H1 (cell line): ENCODE measurements around the gene ABCF2. TPM values are rescaled to one million over a fixed set of nuclear protein-coding genes. Genes with fewer than 3 reads are reported as not detected.

ENCODE experiments used
- CTCF ChIA-PET: fragments of 300-600 bp; sonication (Branson Sonifier 250); formaldehyde crosslinking; loops from one replicate; lab custom pipeline; 2021; ENCODE audit not compliant: partially characterized antibody; lab: Charles Lee
- POLR2A ChIA-PET: fragments of 300-600 bp; sonication (Branson Sonifier 250); formaldehyde crosslinking; loops from one replicate; lab custom pipeline; 2021; ENCODE audit warnings: inconsistent platforms; ENCODE audit not compliant: partially characterized antibody; lab: Charles Lee
- DNase-seq, 2 experiments: peaks; one replicate each; pipeline versions ENCODE4 v3.0.0 to v3.0.0-alpha.2; 2010 to 2022; ENCODE audit warnings: low spot score in 2 of 2, low read depth in 1 of 2, mixed read lengths in 1 of 2
- FAIRE-seq: peaks from 2 replicates; lab custom pipeline; 2011; peaks lifted over from hg19 to GRCh38; lab: Jason Lieb, UNC
- H2AFZ ChIP-seq: 2 replicates; pipeline ENCODE4 v1.8.1; 2012; ENCODE audit warnings: low read length, inconsistent platforms
- H2AK5ac ChIP-seq: 2 replicates; pipeline ENCODE4 v1.6.1; 2013; ENCODE audit warnings: low read depth, low read length
- H2BK120ac ChIP-seq: replicated peaks from 2 replicates; pipeline ENCODE3; 2013; ENCODE audit warnings: low read depth, low read length, inconsistent platforms
- H2BK12ac ChIP-seq: 2 replicates; pipeline ENCODE4 v1.6.1; 2013; ENCODE audit warnings: low read depth, low read length
- H2BK15ac ChIP-seq: 2 replicates; pipeline ENCODE4 v1.6.1; 2013; ENCODE audit warnings: low read length
- H2BK20ac ChIP-seq: 2 replicates; pipeline ENCODE4 v1.6.1; 2013; ENCODE audit warnings: low read length
- H2BK5ac ChIP-seq: 2 replicates; pipeline ENCODE4 v1.6.1; 2013; ENCODE audit warnings: low read depth, low read length
- H3K14ac ChIP-seq: 2 replicates; pipeline ENCODE4 v1.6.1; 2013; ENCODE audit warnings: inconsistent platforms; ENCODE audit not compliant: insufficient read length
- H3K18ac ChIP-seq: 2 replicates; pipeline ENCODE4 v1.6.1; 2013; ENCODE audit warnings: low read length; ENCODE audit errors: extremely low read depth
- H3K23ac ChIP-seq: 2 replicates; pipeline ENCODE4 v1.6.1; 2013; ENCODE audit warnings: inconsistent platforms; ENCODE audit not compliant: insufficient read length
- H3K23me2 ChIP-seq: 2 replicates; pipeline ENCODE4 v1.6.1; 2013; ENCODE audit warnings: low read depth, low read length
- H3K27ac ChIP-seq: 2 replicates; pipeline ENCODE4 v1.6.1; 2011; ENCODE audit warnings: low read depth, low read length, inconsistent platforms
- H3K27me3 ChIP-seq, 4 experiments: replicated peaks in 1 of 4; 1 replicate in 1 of 4; 2 replicates in 3 of 4; pipeline versions ENCODE4 v1.6.1 to v1.8.1; 2011 to 2013; ENCODE audit warnings: low read length in 3 of 4, mild to moderate bottlenecking in 3 of 4, inconsistent platforms in 2 of 4, mixed read lengths in 2 of 4, moderate library complexity in 1 of 4; ENCODE audit not compliant: control insufficient read depth in 3 of 4, insufficient read depth in 3 of 4; ENCODE audit errors: extremely low read depth in 1 of 4
- H3K36me3 ChIP-seq, 4 experiments: 2 replicates each; pipeline versions ENCODE4 v1.6.1 to v1.8.1; 2011 to 2013; ENCODE audit warnings: mild to moderate bottlenecking in 4 of 4, low read length in 3 of 4, moderate library complexity in 2 of 4, control low read depth in 1 of 4, inconsistent platforms in 1 of 4; ENCODE audit not compliant: insufficient read depth in 4 of 4, control insufficient read depth in 2 of 4
- H3K4ac ChIP-seq: replicated peaks from 2 replicates; pipeline ENCODE3; 2013; ENCODE audit warnings: low read length, low read depth, mixed read lengths, inconsistent platforms; ENCODE audit not compliant: insufficient read length
- H3K4me1 ChIP-seq, 4 experiments: replicated peaks in 1 of 4; 1 replicate in 1 of 4; 2 replicates in 3 of 4; pipeline versions ENCODE4 v1.6.1 to v1.8.1; 2011 to 2013; ENCODE audit warnings: low read length in 3 of 4, inconsistent platforms in 2 of 4, mixed read lengths in 1 of 4; ENCODE audit not compliant: insufficient read depth in 4 of 4, control insufficient read depth in 3 of 4
- H3K4me2 ChIP-seq, 2 experiments: 2 replicates each; pipeline versions ENCODE4 v1.6.1 to v1.8.1; 2011 to 2013; ENCODE audit warnings: low read depth in 2 of 2, low read length in 2 of 2, control low read depth in 1 of 2, inconsistent platforms in 1 of 2, mild to moderate bottlenecking in 1 of 2; ENCODE audit not compliant: insufficient read depth in 1 of 2
- H3K4me3 ChIP-seq, 4 experiments: fragments of 200-600, 300-600 bp in 1 of 4; sonication (generic), shearing (Covaris generic), sonication (Bioruptor Twin) in 1 of 4; 2 replicates each; pipeline versions ENCODE4 v1.5.1 to v1.8.1; 2011 to 2016; ENCODE audit warnings: low read length in 4 of 4, low read depth in 3 of 4, control low read depth in 2 of 4, inconsistent platforms in 2 of 4, mild to moderate bottlenecking in 2 of 4, mixed read lengths in 1 of 4, moderate library complexity in 1 of 4; ENCODE audit not compliant: insufficient read depth in 2 of 4; ENCODE audit errors: extremely low read depth in 1 of 4
- H3K56ac ChIP-seq: replicated peaks from 2 replicates; pipeline ENCODE3; 2013; ENCODE audit warnings: low read depth, mild to moderate bottlenecking, mixed read lengths, low read length, inconsistent platforms; ENCODE audit not compliant: insufficient read length
- H3K79me1 ChIP-seq: 2 replicates; pipeline ENCODE4 v1.6.1; 2013; ENCODE audit warnings: low read depth, low read length, control low read depth
- H3K79me2 ChIP-seq, 2 experiments: 2 replicates each; pipeline versions ENCODE4 v1.6.1 to v1.8.1; 2012 to 2013; ENCODE audit warnings: low read length in 2 of 2, mild to moderate bottlenecking in 2 of 2, inconsistent platforms in 1 of 2; ENCODE audit not compliant: insufficient read depth in 2 of 2, control insufficient read depth in 1 of 2
- H3K9ac ChIP-seq, 4 experiments: replicated peaks in 1 of 4; 1 replicate in 1 of 4; 2 replicates in 3 of 4; pipeline versions ENCODE4 v1.6.1 to v1.8.1; 2011 to 2013; ENCODE audit warnings: low read depth in 3 of 4, low read length in 3 of 4, control low read depth in 2 of 4, mild to moderate bottlenecking in 2 of 4, moderate library complexity in 2 of 4, inconsistent platforms in 1 of 4; ENCODE audit errors: extremely low read depth in 1 of 4
- H3K9me3 ChIP-seq, 2 experiments: 2 replicates each; pipeline versions ENCODE4 v1.6.1 to v1.8.1; 2012 to 2013; ENCODE audit warnings: mild to moderate bottlenecking in 2 of 2, moderate library complexity in 2 of 2, control low read depth in 1 of 2, inconsistent platforms in 1 of 2, low read depth in 1 of 2, low read length in 1 of 2, mixed read lengths in 1 of 2; ENCODE audit not compliant: insufficient read depth in 2 of 2
- H4K20me1 ChIP-seq, 2 experiments: replicated peaks in 1 of 2; 2 replicates each; pipeline versions ENCODE3 to v1.8.1; 2011 to 2013; ENCODE audit warnings: inconsistent platforms in 2 of 2, low read length in 2 of 2, mild to moderate bottlenecking in 1 of 2; ENCODE audit not compliant: insufficient read depth in 2 of 2, control insufficient read depth in 1 of 2
- H4K5ac ChIP-seq: 2 replicates; pipeline ENCODE4 v1.6.1; 2013; ENCODE audit warnings: low read length, low read depth, mixed read lengths, inconsistent platforms; ENCODE audit not compliant: insufficient read length
- H4K8ac ChIP-seq: 2 replicates; pipeline ENCODE4 v1.8.0; 2013; ENCODE audit warnings: mild to moderate bottlenecking, moderate library complexity, low read length, inconsistent platforms; ENCODE audit not compliant: insufficient read depth; ENCODE audit errors: extremely low read depth
- H4K91ac ChIP-seq: replicated peaks from 2 replicates; pipeline ENCODE3; 2013; ENCODE audit warnings: low read length, mixed read lengths, inconsistent platforms; ENCODE audit not compliant: insufficient read length
- KDM1A ChIP-seq: fragments of 200-600, 300-600 bp; sonication (generic); IDR thresholded peaks from 2 replicates; pipeline ENCODE4 v1.7.1; 2016; ENCODE audit warnings: mild to moderate bottlenecking, low read length, borderline replicate concordance
- NRF1 ChIP-seq: IDR thresholded peaks from 2 replicates; pipeline ENCODE4 v1.6.1; 2011; ENCODE audit warnings: mild to moderate bottlenecking, low read depth, low read length, improper control_type of control experiment
- RXRA ChIP-seq: IDR thresholded peaks from 2 replicates; pipeline ENCODE4 v1.6.1; 2011; ENCODE audit warnings: low read depth, mild to moderate bottlenecking, low read length, moderate library complexity; ENCODE audit not compliant: insufficient read depth
- WGBS, 2 experiments: shearing (Covaris generic) in 1 of 2; methylation state at CpG; one replicate each; pipeline versions ENCODE4 v1.1.6 to v1.1.7; 2013 to 2015; ENCODE audit warnings: low lambda C conversion rate in 2 of 2, mixed read lengths in 2 of 2, inconsistent platforms in 1 of 2, low coverage in 1 of 2, missing lambda C conversion rate in 1 of 2; ENCODE audit not compliant: insufficient replicate concordance in 2 of 2, insufficient coverage in 1 of 2, insufficient read length in 1 of 2; ENCODE audit errors: extremely low coverage in 1 of 2, missing lambda C conversion rate in 1 of 2; 5-methylcytosine and 5-hydroxymethylcytosine counted together
- polyA plus RNA-seq, 7 experiments: library from polyadenylated mRNA; depleted of rRNA in 3 of 7; stranded (reverse) in 5 of 7; unstranded in 2 of 7; fragments of >200 nt in 5 of 7; fragments of 200-250 nt in 2 of 7; gene quantifications; 1 replicate in 5 of 7; 2 replicates in 1 of 7; 4 replicates in 1 of 7; pipeline versions ENCODE4 v1.2.1 to v1.2.3, GENCODE V29; 2011 to 2013; ENCODE audit warnings: missing spikeins in 2 of 7, mixed read lengths in 2 of 7
- total RNA-seq: library from RNA; stranded (reverse); fragmentation: NEBNext Ultra II Directional; extraction: Animal tissue kit (Norgen Biotek cat#: 25700); gene quantifications from 2 replicates; pipeline ENCODE4 v1.2.1, GENCODE V29; 2021
- TF ChIP-seq, protein P1 (sequence below), 3 experiments: IDR thresholded peaks; 1 replicate in 2 of 3; 2 replicates in 1 of 3; pipeline versions ENCODE4 v1.5.1 to v1.6.1; 2011; ENCODE audit warnings: low read length in 3 of 3, mild to moderate bottlenecking in 3 of 3, inconsistent platforms in 2 of 3, low read depth in 1 of 3, moderate library complexity in 1 of 3; ENCODE audit not compliant: insufficient read depth in 1 of 3; ENCODE audit errors: control extremely low read depth in 1 of 3

Gene ABCF2
- total and polyA plus RNA-seq, 2 of the 8 experiments (the other 6 are each of a cell fraction or from before 2014, with no cell fraction given): 28.0 to 55.0 TPM

DNA sequence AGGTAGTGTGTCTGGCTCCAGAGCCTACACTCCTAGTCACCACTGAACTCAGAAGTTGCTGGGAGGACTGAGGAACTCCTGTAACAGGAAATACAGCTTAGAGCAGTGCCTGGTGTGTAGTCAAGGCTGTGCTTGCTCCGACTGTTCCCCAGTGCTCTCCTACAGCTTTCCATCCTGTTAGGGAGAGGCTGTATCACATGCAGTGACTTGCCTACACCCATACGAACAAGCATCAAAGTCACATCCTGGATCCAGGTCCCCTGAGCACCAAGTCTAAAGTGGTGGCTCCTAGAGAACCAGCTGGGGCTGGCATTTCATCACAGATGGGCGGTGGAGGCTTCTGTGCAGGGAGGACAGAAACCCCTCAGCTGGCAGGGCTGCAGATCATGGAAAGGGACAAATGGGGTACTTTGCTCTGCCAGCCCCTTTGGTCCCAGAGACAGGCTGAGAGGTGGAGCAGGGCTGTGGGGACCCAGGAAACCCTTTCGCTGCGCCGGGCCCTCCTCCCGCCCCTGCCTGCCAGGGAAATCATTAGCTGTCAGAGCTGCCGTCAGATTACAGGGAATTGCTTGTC, 47.6 kb downstream of the ABCF2 start:
- no peak overlapping the region for H2AK5ac ChIP-seq
- H3K23me2 ChIP-seq: no peaks in the 10 kb centered on the region
- peaks cover 0 to 1% of the 10 kb centered on the region in 2 experiments for H4K20me1 ChIP-seq
- peaks cover 1 to 15% (median 14%) of the 10 kb centered on the region in 4 experiments for H3K27me3 ChIP-seq
- H3K4me1 ChIP-seq: no peaks in the 10 kb centered on the region; a peak in 1 of 7 replicates
- H2AFZ ChIP-seq: no peak overlapping the region
- H3K79me2 ChIP-seq: no peaks in the 10 kb centered on the region
- no peaks in the 10 kb centered on the region for H3K79me1 ChIP-seq
- no peak overlapping the region for H2BK120ac ChIP-seq
- no peak overlapping the region for H2BK20ac ChIP-seq
- H3K9ac ChIP-seq: no peak overlapping the region
- no peak for DNase-seq
- no peak overlapping the region for H3K14ac ChIP-seq
- no peak overlapping the region for H3K4me2 ChIP-seq
- no peak overlapping the region for H3K4me3 ChIP-seq
- H3K36me3 ChIP-seq: no peaks in the 10 kb centered on the region; a peak in 1 of 8 replicates
- no peak overlapping the region for H3K23ac ChIP-seq
- no peak overlapping the region for H4K91ac ChIP-seq
- H3K27ac ChIP-seq: no peak overlapping the region
- H4K5ac ChIP-seq: no peak overlapping the region
- H2BK12ac ChIP-seq: no peak overlapping the region
- no peak overlapping the region for H3K4ac ChIP-seq
- peaks cover 1 to 5% of the 10 kb centered on the region in 2 experiments; a peak in 1 of 4 replicates for H3K9me3 ChIP-seq
- no peak overlapping the region for H2BK5ac ChIP-seq
- no peak overlapping the region for H3K18ac ChIP-seq
- POLR2A ChIA-PET: interaction anchor here (1.0 kb wide), 1 partner anchor 40 kb away, joined by 3 read pairs; no protein-coding TSS in a partner anchor
- WGBS, 2 experiments: 93% methylated on average over 8 of the region's 8 CpGs; no CpG with 5 or more reads in 1 of the 2 experiments
- CTCF ChIA-PET: interaction anchor here (0.5 to 7.4 kb wide), 12 partner anchors 10 to 501 kb away, joined by 3 to 52 read pairs (median 4); no protein-coding TSS in a partner anchor
- H3K56ac ChIP-seq: no peak overlapping the region
- H4K8ac ChIP-seq: no peak overlapping the region
- FAIRE-seq: no peak
- no peak overlapping the region for H2BK15ac ChIP-seq
- TF ChIP-seq KDM1A (no peak), RXRA (no peak), NRF1 (no peak)
- TF ChIP-seq, protein P1, sequence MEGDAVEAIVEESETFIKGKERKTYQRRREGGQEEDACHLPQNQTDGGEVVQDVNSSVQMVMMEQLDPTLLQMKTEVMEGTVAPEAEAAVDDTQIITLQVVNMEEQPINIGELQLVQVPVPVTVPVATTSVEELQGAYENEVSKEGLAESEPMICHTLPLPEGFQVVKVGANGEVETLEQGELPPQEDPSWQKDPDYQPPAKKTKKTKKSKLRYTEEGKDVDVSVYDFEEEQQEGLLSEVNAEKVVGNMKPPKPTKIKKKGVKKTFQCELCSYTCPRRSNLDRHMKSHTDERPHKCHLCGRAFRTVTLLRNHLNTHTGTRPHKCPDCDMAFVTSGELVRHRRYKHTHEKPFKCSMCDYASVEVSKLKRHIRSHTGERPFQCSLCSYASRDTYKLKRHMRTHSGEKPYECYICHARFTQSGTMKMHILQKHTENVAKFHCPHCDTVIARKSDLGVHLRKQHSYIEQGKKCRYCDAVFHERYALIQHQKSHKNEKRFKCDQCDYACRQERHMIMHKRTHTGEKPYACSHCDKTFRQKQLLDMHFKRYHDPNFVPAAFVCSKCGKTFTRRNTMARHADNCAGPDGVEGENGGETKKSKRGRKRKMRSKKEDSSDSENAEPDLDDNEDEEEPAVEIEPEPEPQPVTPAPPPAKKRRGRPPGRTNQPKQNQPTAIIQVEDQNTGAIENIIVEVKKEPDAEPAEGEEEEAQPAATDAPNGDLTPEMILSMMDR (IDR thresholded peaks at IDR 0.05; ENCODE audit: control extremely low read depth in 1 of 3, insufficient read depth in 1 of 3, low read depth in 1 of 3, low read length in 3 of 3): no peak
